ENCODE measurements around the gene ACMSD. TPM values are rescaled to one million over a fixed set of nuclear protein-coding genes. Genes with fewer than 3 reads are reported as not detected.
"Not testable (repeated sequence)": the region's sequence is repeated elsewhere in the genome, so short reads cannot be mapped to it uniquely, and the experiment has no call there.

Gene ACMSD
- total RNA-seq, 1 donor from 2014 or later, result not detected

GRCh38 chr2:134852518-134852917 lies 14.1 kb downstream of the ACMSD start:
- DNase-seq, result no peak

- DNase-seq, result no peak
These were observed 17.3 kb downstream of the ACMSD start for GRCh38 chr2:134855709-134856108.

- DNase-seq, result no peak
These were observed 19.8 kb downstream of the ACMSD start for GRCh38 chr2:134858245-134858644.

GRCh38 chr2:134861173-134861572 lies 22.8 kb downstream of the ACMSD start:
- no peak for DNase-seq

GRCh38 chr2:134862069-134862468 lies 23.7 kb downstream of the ACMSD start:
- DNase-seq, result no peak

- no peak for DNase-seq
These were observed 24.3 kb downstream of the ACMSD start for GRCh38 chr2:134862674-134863073.

GRCh38 chr2:134863446-134863845 lies 25.0 kb downstream of the ACMSD start:
- DNase-seq, result no peak

GRCh38 chr2:134865067-134865787 lies 26.8 kb downstream of the ACMSD start:
- DNase-seq, result no peak

GRCh38 chr2:134866498-134867099 lies 28.2 kb downstream of the ACMSD start:
- DNase-seq, result no peak

- DNase-seq, result no peak
These were observed 31.7 kb downstream of the ACMSD start for GRCh38 chr2:134869946-134870736.

- no peak for DNase-seq
These were observed 34.7 kb downstream of the ACMSD start for GRCh38 chr2:134873152-134873551.

- DNase-seq, result no peak
These were observed 36.9 kb downstream of the ACMSD start for GRCh38 chr2:134875309-134875708.

- no peak for DNase-seq
These were observed 44.4 kb downstream of the ACMSD start for GRCh38 chr2:134882773-134883172.

GRCh38 chr2:134883552-134884293 lies 45.3 kb downstream of the ACMSD start:
- no peak for DNase-seq

- DNase-seq, result no peak
These were observed 46.0 kb downstream of the ACMSD start for GRCh38 chr2:134884435-134884834.

GRCh38 chr2:134892282-134893035 lies 54.0 kb downstream of the ACMSD start:
- DNase-seq, result no peak

- DNase-seq, result no peak
These were observed 59.5 kb downstream of the ACMSD start for GRCh38 chr2:134897932-134898331.

- no peak for DNase-seq
These were observed 60.8 kb downstream of the ACMSD start for GRCh38 chr2:134899204-134899603.

- DNase-seq, result no peak
These were observed 61.7 kb downstream of the ACMSD start for GRCh38 chr2:134900151-134900550.

GRCh38 chr2:134903701-134904100 lies 65.3 kb downstream of the ACMSD start:
- DNase-seq, result not testable (repeated sequence)

- no peak for DNase-seq
These were observed 66.8 kb downstream of the ACMSD start for GRCh38 chr2:134905168-134905567.

- no peak for DNase-seq
These were observed 68.3 kb downstream of the ACMSD start for GRCh38 chr2:134906726-134907125.
